ENCODE measurements around the gene RHOH.
A peak's percentile ranks its signal among the peaks of the same experiment; 100 is the strongest.

The RHOH gene

DNA sequence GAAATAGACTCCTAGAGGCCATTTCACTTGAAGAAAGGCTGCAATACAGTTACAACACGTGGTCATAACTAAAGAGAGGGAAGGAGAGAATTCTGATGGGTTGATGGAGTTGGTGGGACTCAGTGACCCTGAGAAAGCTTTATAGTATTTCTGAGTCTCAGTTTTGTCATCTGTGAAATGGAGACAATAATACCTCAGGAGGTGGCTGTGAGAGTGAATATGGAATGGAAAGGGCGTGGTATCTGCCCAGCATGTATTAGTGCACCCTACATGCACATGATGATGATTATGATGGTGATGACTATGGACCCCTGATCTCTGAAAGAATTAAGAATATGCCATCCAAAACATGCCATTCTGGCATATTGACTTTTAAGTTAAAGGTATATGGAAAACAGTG, 66.0 kb downstream of the RHOH start:
- no peaks in the 10 kb centered on the region for H3K27me3 ChIP-seq (replicated peaks)

DNA sequence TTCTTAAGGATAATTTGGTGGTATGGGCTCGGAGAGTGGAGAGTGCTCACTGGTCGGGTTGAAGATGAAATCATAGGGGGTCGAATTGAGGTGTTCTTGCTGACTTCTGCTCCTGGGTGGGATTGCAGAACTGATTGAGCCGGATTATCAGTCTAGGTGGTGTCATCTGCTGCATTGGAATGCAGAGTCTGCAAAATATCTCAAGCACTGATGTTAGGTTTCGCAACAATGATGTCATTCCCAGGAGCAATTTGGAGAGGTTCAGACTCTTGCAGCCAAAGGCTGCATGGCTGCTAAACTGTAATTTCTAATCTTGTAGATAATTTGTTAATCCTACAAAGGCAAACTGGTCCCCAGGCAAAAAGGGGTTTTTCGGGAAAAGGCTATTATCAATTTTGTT, 67.7 kb downstream of the RHOH start:
- Histone ChIP-seq H3K4me3 (ENCODE audit: low read depth, low read length) (no peak overlapping the region), H3K27me3 (replicated peaks) (no peaks in the 10 kb centered on the region), H3K27ac (no peak overlapping the region), H3K36me3 (replicated peaks) (no peaks in the 10 kb centered on the region)
- DNase-seq, result peak; percentile 37
- TF ChIP-seq, protein P1, sequence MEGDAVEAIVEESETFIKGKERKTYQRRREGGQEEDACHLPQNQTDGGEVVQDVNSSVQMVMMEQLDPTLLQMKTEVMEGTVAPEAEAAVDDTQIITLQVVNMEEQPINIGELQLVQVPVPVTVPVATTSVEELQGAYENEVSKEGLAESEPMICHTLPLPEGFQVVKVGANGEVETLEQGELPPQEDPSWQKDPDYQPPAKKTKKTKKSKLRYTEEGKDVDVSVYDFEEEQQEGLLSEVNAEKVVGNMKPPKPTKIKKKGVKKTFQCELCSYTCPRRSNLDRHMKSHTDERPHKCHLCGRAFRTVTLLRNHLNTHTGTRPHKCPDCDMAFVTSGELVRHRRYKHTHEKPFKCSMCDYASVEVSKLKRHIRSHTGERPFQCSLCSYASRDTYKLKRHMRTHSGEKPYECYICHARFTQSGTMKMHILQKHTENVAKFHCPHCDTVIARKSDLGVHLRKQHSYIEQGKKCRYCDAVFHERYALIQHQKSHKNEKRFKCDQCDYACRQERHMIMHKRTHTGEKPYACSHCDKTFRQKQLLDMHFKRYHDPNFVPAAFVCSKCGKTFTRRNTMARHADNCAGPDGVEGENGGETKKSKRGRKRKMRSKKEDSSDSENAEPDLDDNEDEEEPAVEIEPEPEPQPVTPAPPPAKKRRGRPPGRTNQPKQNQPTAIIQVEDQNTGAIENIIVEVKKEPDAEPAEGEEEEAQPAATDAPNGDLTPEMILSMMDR (IDR thresholded peaks at IDR 0.05; ENCODE audit: low read depth, low read length, missing control alignments), result no peak
- in situ Hi-C loops (cut with HindIII; ENCODE audit: low pct_ligation_motif_present, low sequenced_read_pairs), result no loop called here

More for the DNA sequence above, 66.0 kb downstream of the RHOH start:
- in situ Hi-C loops (cut with HindIII; ENCODE audit: low pct_ligation_motif_present, low sequenced_read_pairs), result no loop called here
- Histone ChIP-seq H3K4me3 (ENCODE audit: low read depth, low read length) (no peak overlapping the region), H3K27ac (no peak overlapping the region), H3K36me3 (replicated peaks) (no peaks in the 10 kb centered on the region)
- TF ChIP-seq, protein P1 (IDR thresholded peaks at IDR 0.05; ENCODE audit: low read depth, low read length, missing control alignments), result no peak
- DNase-seq, result no peak

DNA sequence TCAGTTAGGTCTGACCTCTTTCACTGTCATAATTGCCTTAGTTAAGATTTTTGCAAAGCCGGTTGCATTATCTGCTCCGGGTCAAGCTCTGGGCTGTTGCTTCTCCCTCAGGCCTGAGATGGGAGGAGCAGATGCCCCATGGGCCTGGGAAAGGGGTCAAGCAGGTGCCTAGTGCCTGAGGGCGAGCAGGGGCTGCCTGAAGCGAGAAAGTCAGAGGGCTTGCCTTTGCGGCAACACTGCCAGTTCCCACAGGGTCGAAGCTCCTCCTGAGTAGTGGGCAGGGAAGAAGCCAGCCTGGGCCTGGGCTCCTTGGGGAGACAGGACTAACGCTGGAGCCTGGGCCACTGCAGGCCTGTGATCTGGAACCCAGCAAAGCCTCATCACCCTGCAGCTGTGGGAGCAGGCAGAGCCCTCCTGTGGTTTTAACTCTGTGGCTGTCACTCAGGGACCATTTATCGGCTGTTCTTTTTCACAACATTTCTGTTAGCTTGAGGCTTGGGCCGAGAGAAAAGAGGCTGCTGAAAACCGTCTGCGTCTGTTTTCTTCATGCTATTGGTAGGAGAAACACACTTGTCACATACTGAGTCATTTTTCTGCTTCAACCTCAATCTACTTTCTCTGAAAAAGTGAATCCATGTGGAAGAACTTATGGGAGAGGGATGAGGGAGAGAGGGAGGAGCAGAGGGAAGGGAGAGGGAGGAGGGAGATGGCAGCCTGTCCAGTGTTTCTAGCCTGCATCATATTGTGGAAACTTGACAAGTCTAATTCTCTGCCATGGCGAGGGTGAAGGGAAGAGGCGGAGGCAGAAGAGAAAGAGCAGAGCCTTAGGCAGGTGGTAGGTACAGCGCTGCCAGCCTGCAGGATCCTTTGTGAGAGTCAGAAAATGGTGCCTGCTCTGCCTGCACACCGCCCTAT, 68.4 kb downstream of the RHOH start:
- peak; percentile 7 for DNase-seq
- in situ Hi-C loops (cut with HindIII; ENCODE audit: low pct_ligation_motif_present, low sequenced_read_pairs), result no loop called here
- TF ChIP-seq, protein P1 (IDR thresholded peaks at IDR 0.05; ENCODE audit: low read depth, low read length, missing control alignments), result no peak
- Histone ChIP-seq H3K4me3 (ENCODE audit: low read depth, low read length) (no peak overlapping the region), H3K36me3 (replicated peaks) (no peaks in the 10 kb centered on the region), H3K27me3 (replicated peaks) (no peaks in the 10 kb centered on the region), H3K27ac (no peak overlapping the region)

DNA sequence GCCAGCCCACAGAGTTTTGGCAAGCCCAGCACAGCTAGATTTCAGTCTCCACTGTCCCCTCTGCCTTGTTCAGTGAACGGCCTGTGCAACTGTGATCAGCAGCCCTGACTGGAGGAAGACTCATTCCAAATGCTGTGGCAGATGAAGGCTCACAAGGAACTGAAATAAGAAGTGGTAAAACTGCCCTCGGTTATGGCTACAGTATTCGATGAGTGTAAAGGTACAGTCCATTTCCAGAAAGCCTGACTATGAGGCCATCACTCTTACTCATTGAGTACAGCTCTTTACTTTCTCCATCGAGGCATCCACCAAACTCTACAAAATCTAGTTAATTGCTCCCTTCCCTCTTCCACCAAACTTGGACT, 69.1 kb downstream of the RHOH start:
- TF ChIP-seq, protein P1 (IDR thresholded peaks at IDR 0.05; ENCODE audit: low read depth, low read length, missing control alignments), result no peak
- H3K36me3 ChIP-seq (replicated peaks), result no peaks in the 10 kb centered on the region
- no peak for DNase-seq
- no peak overlapping the region for H3K27ac ChIP-seq
- H3K4me3 ChIP-seq (ENCODE audit: low read depth, low read length), result no peak overlapping the region
- in situ Hi-C loops (cut with HindIII; ENCODE audit: low pct_ligation_motif_present, low sequenced_read_pairs), result no loop called here
- no peaks in the 10 kb centered on the region for H3K27me3 ChIP-seq (replicated peaks)

DNA sequence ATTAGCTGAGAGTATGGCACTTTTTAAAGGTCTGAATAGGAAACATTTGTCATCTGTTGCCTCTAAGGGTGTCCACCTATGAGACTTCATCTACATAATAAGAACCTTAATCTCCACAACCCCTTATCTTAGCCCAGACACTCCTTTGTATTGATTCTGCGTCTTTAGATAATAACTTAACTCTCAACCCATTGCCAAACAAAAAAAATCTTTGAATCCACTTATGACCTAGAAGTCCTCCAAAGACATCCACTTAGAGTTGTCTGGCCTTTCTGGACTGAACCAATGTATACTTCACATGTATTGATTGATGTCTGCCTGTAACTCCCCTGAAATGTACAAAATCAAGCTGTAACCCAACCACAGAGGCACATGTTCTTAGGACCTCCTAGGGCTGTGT, 72.3 kb downstream of the RHOH start:
- TF ChIP-seq, protein P1 (IDR thresholded peaks at IDR 0.05; ENCODE audit: low read depth, low read length, missing control alignments), result no peak
- Histone ChIP-seq H3K36me3 (replicated peaks) (no peaks in the 10 kb centered on the region), H3K27ac (no peak overlapping the region), H3K4me3 (ENCODE audit: low read depth, low read length) (no peak overlapping the region), H3K27me3 (replicated peaks) (no peaks in the 10 kb centered on the region)
- in situ Hi-C loops (cut with HindIII; ENCODE audit: low pct_ligation_motif_present, low sequenced_read_pairs), result no loop called here
- DNase-seq, result no peak

Measured in brain microvascular endothelial cell (primary cell).